Lower lobe of right lung (tissue), 2 donors: ENCODE measurements around the gene ANKRD13B. TPM values are rescaled to one million over a fixed set of nuclear protein-coding genes. Genes with fewer than 3 reads are reported as not detected.

Experiments
- ATAC-seq, 2 donors: fragments of 200-7000 bp; cut with Tn5 transposase; one replicate each; pipeline ENCODE4 v1.9.1; 2020 to 2022; ENCODE audit warnings: mild to moderate bottlenecking in 2 of 2, moderate library complexity in 2 of 2
- DNase-seq: peaks from one replicate; pipeline ENCODE4 v3.0.0-alpha.2; 2020
- H3K27ac ChIP-seq: fragments of 200-600 bp; one replicate; pipeline ENCODE4 v1.8.0; 2022
- H3K27me3 ChIP-seq: fragments of 200-600 bp; one replicate; pipeline ENCODE4 v1.8.0; 2022; ENCODE audit warnings: low read depth
- H3K36me3 ChIP-seq: fragments of 200-600 bp; one replicate; pipeline ENCODE4 v1.8.0; 2022; ENCODE audit warnings: mild to moderate bottlenecking
- H3K4me1 ChIP-seq: fragments of 200-600 bp; one replicate; pipeline ENCODE4 v1.8.0; 2022
- H3K4me3 ChIP-seq: fragments of 200-600 bp; one replicate; pipeline ENCODE4 v1.8.0; 2022; ENCODE audit warnings: mild to moderate bottlenecking
- H3K9me3 ChIP-seq: fragments of 200-600 bp; one replicate; pipeline ENCODE4 v1.8.0; 2022
- intact Hi-C: fragments of 100-400 bp; cut with DNase I; formaldehyde crosslinking; loops from one replicate; pipeline ENCODE4 v1.11.0; 2022
- total RNA-seq: library from RNA; stranded (reverse); fragmentation: NEBNext Ultra II Directional; extraction: Animal tissue kit (Norgen Biotek cat#: 25700); gene quantifications from one replicate; pipeline ENCODE4 v1.2.1, GENCODE V29; 2021
- TF ChIP-seq, protein P1 (sequence below): fragments of 200-600 bp; IDR thresholded peaks from one replicate; pipeline ENCODE4 v1.8.0; 2022; ENCODE audit warnings: antibody characterized with exemption, mild to moderate bottlenecking
- donor health status: DM: no; HTN: yes; CAD: no; lungs with severe emphysema.

The ANKRD13B gene
- total RNA-seq, 1 donor from 2014 or later, result 6.6 TPM

GRCh38 chr17:29588017-29588561 lies 4.8 kb upstream of the ANKRD13B start:
- TF ChIP-seq, protein P1, sequence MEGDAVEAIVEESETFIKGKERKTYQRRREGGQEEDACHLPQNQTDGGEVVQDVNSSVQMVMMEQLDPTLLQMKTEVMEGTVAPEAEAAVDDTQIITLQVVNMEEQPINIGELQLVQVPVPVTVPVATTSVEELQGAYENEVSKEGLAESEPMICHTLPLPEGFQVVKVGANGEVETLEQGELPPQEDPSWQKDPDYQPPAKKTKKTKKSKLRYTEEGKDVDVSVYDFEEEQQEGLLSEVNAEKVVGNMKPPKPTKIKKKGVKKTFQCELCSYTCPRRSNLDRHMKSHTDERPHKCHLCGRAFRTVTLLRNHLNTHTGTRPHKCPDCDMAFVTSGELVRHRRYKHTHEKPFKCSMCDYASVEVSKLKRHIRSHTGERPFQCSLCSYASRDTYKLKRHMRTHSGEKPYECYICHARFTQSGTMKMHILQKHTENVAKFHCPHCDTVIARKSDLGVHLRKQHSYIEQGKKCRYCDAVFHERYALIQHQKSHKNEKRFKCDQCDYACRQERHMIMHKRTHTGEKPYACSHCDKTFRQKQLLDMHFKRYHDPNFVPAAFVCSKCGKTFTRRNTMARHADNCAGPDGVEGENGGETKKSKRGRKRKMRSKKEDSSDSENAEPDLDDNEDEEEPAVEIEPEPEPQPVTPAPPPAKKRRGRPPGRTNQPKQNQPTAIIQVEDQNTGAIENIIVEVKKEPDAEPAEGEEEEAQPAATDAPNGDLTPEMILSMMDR, result no peak
- Histone ChIP-seq H3K4me1 (peaks cover 86% of the 10 kb centered on the region), H3K4me3 (peak overlapping the region; percentile 90), H3K27me3 (no peaks in the 10 kb centered on the region), H3K36me3 (no peaks in the 10 kb centered on the region), H3K9me3 (no peaks in the 10 kb centered on the region), H3K27ac (peak overlapping the region; percentile 84)
- DNase-seq, result no peak
- intact Hi-C loops, result no loop called here
- ATAC-seq, result no peak

- intact Hi-C loops, result no loop called here
- Histone ChIP-seq H3K27ac (peak overlapping the region; percentile 84), H3K4me1 (peaks cover 84% of the 10 kb centered on the region), H3K4me3 (peak overlapping the region; percentile 90), H3K9me3 (no peaks in the 10 kb centered on the region), H3K36me3 (no peaks in the 10 kb centered on the region), H3K27me3 (no peaks in the 10 kb centered on the region)
- peak in 1 of 2 donors; percentile 0 for ATAC-seq
- TF ChIP-seq, protein P1, result no peak
- peak; percentile 67 for DNase-seq
Measured at GRCh38 chr17:29588562-29589411, 4.1 kb upstream of the ANKRD13B start.

DNA sequence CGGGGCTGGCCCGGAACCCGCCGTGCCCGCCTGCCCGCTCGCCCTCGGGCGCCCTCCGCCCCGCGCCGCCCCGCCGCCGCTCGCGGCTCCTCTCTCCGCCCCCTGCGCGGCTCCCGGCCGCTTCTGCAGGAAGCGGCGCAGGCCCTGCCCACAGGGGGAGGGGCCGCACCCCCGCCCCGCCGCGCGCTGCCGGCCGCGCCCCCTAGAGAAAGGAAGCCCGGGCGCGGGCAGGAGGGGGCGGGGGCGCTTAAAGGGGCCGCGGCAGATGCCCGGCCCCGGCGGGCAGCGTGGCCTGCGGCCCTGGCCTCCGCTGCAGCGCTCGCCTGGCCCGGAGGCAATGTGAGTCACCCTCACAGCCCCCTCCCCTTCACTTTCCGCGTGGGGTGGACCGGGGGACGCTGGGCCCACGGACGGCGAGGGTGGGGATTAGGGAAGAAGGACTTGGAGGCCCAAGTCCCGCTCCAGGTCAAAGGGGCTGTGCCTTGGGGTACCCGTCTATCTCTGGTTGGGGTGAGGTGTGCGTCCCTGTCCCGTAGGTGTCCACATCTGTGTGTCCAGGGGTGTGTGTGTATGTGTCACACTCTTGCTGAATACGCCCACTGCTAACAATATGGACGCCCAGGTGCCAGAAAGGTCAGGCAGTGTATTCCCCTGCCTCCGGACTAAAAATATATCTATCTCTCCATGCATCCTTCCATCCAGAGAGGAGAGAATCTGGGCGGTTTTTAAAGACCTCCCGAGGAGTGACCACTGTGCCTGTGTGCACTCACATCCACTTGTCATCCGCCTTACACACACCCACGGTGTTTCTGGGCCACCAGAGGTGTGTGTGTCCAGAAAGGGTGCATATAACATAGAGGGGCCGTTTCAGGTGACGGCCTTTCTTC lies 3.2 kb upstream of the ANKRD13B start, which contains the start of gene GIT1:
TSS of gene GIT1 (minus strand) at position 125 of the 887 bp plus-strand sequence. CDS start 270 bp downstream, outside the sequence.
- peak; percentile 90 for DNase-seq
- Histone ChIP-seq H3K4me1 (peaks cover 79% of the 10 kb centered on the region), H3K36me3 (no peaks in the 10 kb centered on the region), H3K27me3 (no peaks in the 10 kb centered on the region), H3K9me3 (no peaks in the 10 kb centered on the region), H3K27ac (peak within 1 kb of the TSS; percentile 84), H3K4me3 (peak within 1 kb of the TSS; percentile 90)
- intact Hi-C loops, result no loop called here
- TF ChIP-seq, protein P1, result no peak
- ATAC-seq, result peak; percentile 88 to 89

DNA sequence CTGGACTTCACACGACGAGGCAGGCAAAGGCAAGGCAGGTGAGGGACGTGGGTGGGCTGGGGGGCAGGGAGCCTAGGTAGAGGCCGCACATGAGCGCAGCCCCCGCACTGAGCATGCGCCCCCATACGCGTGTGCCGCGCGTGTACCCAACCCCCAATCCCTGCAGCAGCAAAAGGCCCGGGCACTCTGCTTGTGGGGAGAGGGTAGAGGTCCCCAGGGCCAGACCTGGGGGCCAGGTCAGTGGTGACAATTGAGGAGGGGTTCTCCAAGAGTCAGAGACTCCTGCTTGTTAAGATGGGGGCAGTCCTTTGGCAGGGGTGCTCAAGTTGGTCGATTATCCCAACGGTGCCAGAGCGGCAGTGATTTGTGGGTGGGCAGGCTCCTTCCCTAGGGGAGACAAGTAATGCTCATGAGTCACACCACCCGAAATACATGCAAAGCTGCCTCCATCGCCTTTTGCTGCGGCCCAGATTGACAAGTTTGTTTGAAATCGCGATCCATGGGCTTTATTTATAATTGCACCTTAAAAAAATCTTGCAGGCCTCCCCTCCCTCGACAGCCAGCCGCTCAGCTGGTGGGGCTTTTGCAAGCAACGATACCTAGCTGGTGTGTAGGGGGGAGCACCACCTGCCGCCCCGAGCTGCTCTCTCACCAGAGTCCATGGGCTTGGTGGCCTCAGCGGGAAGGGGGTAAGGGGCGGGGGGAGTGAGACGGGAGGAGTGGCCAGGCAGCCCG lies 2.4 kb upstream of the ANKRD13B start:
- no peak for DNase-seq
- H3K27me3 ChIP-seq, result no peaks in the 10 kb centered on the region
- no peaks in the 10 kb centered on the region for H3K9me3 ChIP-seq
- H3K36me3 ChIP-seq, result no peaks in the 10 kb centered on the region
- H3K4me1 ChIP-seq, result peaks cover 71% of the 10 kb centered on the region
- no peak for ATAC-seq
- TF ChIP-seq, protein P1, result no peak
- intact Hi-C loops, result no loop called here
- peak overlapping the region; percentile 77 for H3K27ac ChIP-seq
- H3K4me3 ChIP-seq, result peak overlapping the region; percentile 63
